H1 (cell line): ENCODE results near the gene GMPR2. TPM values are rescaled to one million over a fixed set of nuclear protein-coding genes. Genes with fewer than 3 reads are reported as not detected.
A peak's percentile ranks its signal among the peaks of the same experiment; 100 is the strongest.

Source experiments
- CTCF ChIA-PET: fragments of 300-600 bp; sonication (Branson Sonifier 250); formaldehyde crosslinking; loops from one replicate; lab custom pipeline; 2021; ENCODE audit not compliant: partially characterized antibody; lab: Charles Lee
- POLR2A ChIA-PET: fragments of 300-600 bp; sonication (Branson Sonifier 250); formaldehyde crosslinking; loops from one replicate; lab custom pipeline; 2021; ENCODE audit warnings: inconsistent platforms; ENCODE audit not compliant: partially characterized antibody; lab: Charles Lee
- DNase-seq, 2 experiments: peaks; one replicate each; pipeline versions ENCODE4 v3.0.0 to v3.0.0-alpha.2; 2010 to 2022; ENCODE audit warnings: low spot score in 2 of 2, low read depth in 1 of 2, mixed read lengths in 1 of 2
- FAIRE-seq: peaks from 2 replicates; lab custom pipeline; 2011; peaks lifted over from hg19 to GRCh38; lab: Jason Lieb, UNC
- H2AFZ ChIP-seq: 2 replicates; pipeline ENCODE4 v1.8.1; 2012; ENCODE audit warnings: low read length, inconsistent platforms
- H2AK5ac ChIP-seq: 2 replicates; pipeline ENCODE4 v1.6.1; 2013; ENCODE audit warnings: low read depth, low read length
- H2BK120ac ChIP-seq: replicated peaks from 2 replicates; pipeline ENCODE3; 2013; ENCODE audit warnings: low read depth, low read length, inconsistent platforms
- H2BK12ac ChIP-seq: 2 replicates; pipeline ENCODE4 v1.6.1; 2013; ENCODE audit warnings: low read depth, low read length
- H2BK15ac ChIP-seq: 2 replicates; pipeline ENCODE4 v1.6.1; 2013; ENCODE audit warnings: low read length
- H2BK20ac ChIP-seq: 2 replicates; pipeline ENCODE4 v1.6.1; 2013; ENCODE audit warnings: low read length
- H2BK5ac ChIP-seq: 2 replicates; pipeline ENCODE4 v1.6.1; 2013; ENCODE audit warnings: low read depth, low read length
- H3K14ac ChIP-seq: 2 replicates; pipeline ENCODE4 v1.6.1; 2013; ENCODE audit warnings: inconsistent platforms; ENCODE audit not compliant: insufficient read length
- H3K18ac ChIP-seq: 2 replicates; pipeline ENCODE4 v1.6.1; 2013; ENCODE audit warnings: low read length; ENCODE audit errors: extremely low read depth
- H3K23ac ChIP-seq: 2 replicates; pipeline ENCODE4 v1.6.1; 2013; ENCODE audit warnings: inconsistent platforms; ENCODE audit not compliant: insufficient read length
- H3K23me2 ChIP-seq: 2 replicates; pipeline ENCODE4 v1.6.1; 2013; ENCODE audit warnings: low read depth, low read length
- H3K27ac ChIP-seq: 2 replicates; pipeline ENCODE4 v1.6.1; 2011; ENCODE audit warnings: low read depth, low read length, inconsistent platforms
- H3K27me3 ChIP-seq, 4 experiments: replicated peaks in 1 of 4; 1 replicate in 1 of 4; 2 replicates in 3 of 4; pipeline versions ENCODE4 v1.6.1 to v1.8.1; 2011 to 2013; ENCODE audit warnings: low read length in 3 of 4, mild to moderate bottlenecking in 3 of 4, inconsistent platforms in 2 of 4, mixed read lengths in 2 of 4, moderate library complexity in 1 of 4; ENCODE audit not compliant: control insufficient read depth in 3 of 4, insufficient read depth in 3 of 4; ENCODE audit errors: extremely low read depth in 1 of 4
- H3K36me3 ChIP-seq, 4 experiments: 2 replicates each; pipeline versions ENCODE4 v1.6.1 to v1.8.1; 2011 to 2013; ENCODE audit warnings: mild to moderate bottlenecking in 4 of 4, low read length in 3 of 4, moderate library complexity in 2 of 4, control low read depth in 1 of 4, inconsistent platforms in 1 of 4; ENCODE audit not compliant: insufficient read depth in 4 of 4, control insufficient read depth in 2 of 4
- H3K4ac ChIP-seq: replicated peaks from 2 replicates; pipeline ENCODE3; 2013; ENCODE audit warnings: low read length, low read depth, mixed read lengths, inconsistent platforms; ENCODE audit not compliant: insufficient read length
- H3K4me1 ChIP-seq, 4 experiments: replicated peaks in 1 of 4; 1 replicate in 1 of 4; 2 replicates in 3 of 4; pipeline versions ENCODE4 v1.6.1 to v1.8.1; 2011 to 2013; ENCODE audit warnings: low read length in 3 of 4, inconsistent platforms in 2 of 4, mixed read lengths in 1 of 4; ENCODE audit not compliant: insufficient read depth in 4 of 4, control insufficient read depth in 3 of 4
- H3K4me2 ChIP-seq, 2 experiments: 2 replicates each; pipeline versions ENCODE4 v1.6.1 to v1.8.1; 2011 to 2013; ENCODE audit warnings: low read depth in 2 of 2, low read length in 2 of 2, control low read depth in 1 of 2, inconsistent platforms in 1 of 2, mild to moderate bottlenecking in 1 of 2; ENCODE audit not compliant: insufficient read depth in 1 of 2
- H3K4me3 ChIP-seq, 4 experiments: fragments of 200-600, 300-600 bp in 1 of 4; sonication (generic), shearing (Covaris generic), sonication (Bioruptor Twin) in 1 of 4; 2 replicates each; pipeline versions ENCODE4 v1.5.1 to v1.8.1; 2011 to 2016; ENCODE audit warnings: low read length in 4 of 4, low read depth in 3 of 4, control low read depth in 2 of 4, inconsistent platforms in 2 of 4, mild to moderate bottlenecking in 2 of 4, mixed read lengths in 1 of 4, moderate library complexity in 1 of 4; ENCODE audit not compliant: insufficient read depth in 2 of 4; ENCODE audit errors: extremely low read depth in 1 of 4
- H3K56ac ChIP-seq: replicated peaks from 2 replicates; pipeline ENCODE3; 2013; ENCODE audit warnings: low read depth, mild to moderate bottlenecking, mixed read lengths, low read length, inconsistent platforms; ENCODE audit not compliant: insufficient read length
- H3K79me1 ChIP-seq: 2 replicates; pipeline ENCODE4 v1.6.1; 2013; ENCODE audit warnings: low read depth, low read length, control low read depth
- H3K79me2 ChIP-seq, 2 experiments: 2 replicates each; pipeline versions ENCODE4 v1.6.1 to v1.8.1; 2012 to 2013; ENCODE audit warnings: low read length in 2 of 2, mild to moderate bottlenecking in 2 of 2, inconsistent platforms in 1 of 2; ENCODE audit not compliant: insufficient read depth in 2 of 2, control insufficient read depth in 1 of 2
- H3K9ac ChIP-seq, 4 experiments: replicated peaks in 1 of 4; 1 replicate in 1 of 4; 2 replicates in 3 of 4; pipeline versions ENCODE4 v1.6.1 to v1.8.1; 2011 to 2013; ENCODE audit warnings: low read depth in 3 of 4, low read length in 3 of 4, control low read depth in 2 of 4, mild to moderate bottlenecking in 2 of 4, moderate library complexity in 2 of 4, inconsistent platforms in 1 of 4; ENCODE audit errors: extremely low read depth in 1 of 4
- H3K9me3 ChIP-seq, 2 experiments: 2 replicates each; pipeline versions ENCODE4 v1.6.1 to v1.8.1; 2012 to 2013; ENCODE audit warnings: mild to moderate bottlenecking in 2 of 2, moderate library complexity in 2 of 2, control low read depth in 1 of 2, inconsistent platforms in 1 of 2, low read depth in 1 of 2, low read length in 1 of 2, mixed read lengths in 1 of 2; ENCODE audit not compliant: insufficient read depth in 2 of 2
- H4K20me1 ChIP-seq, 2 experiments: replicated peaks in 1 of 2; 2 replicates each; pipeline versions ENCODE3 to v1.8.1; 2011 to 2013; ENCODE audit warnings: inconsistent platforms in 2 of 2, low read length in 2 of 2, mild to moderate bottlenecking in 1 of 2; ENCODE audit not compliant: insufficient read depth in 2 of 2, control insufficient read depth in 1 of 2
- H4K5ac ChIP-seq: 2 replicates; pipeline ENCODE4 v1.6.1; 2013; ENCODE audit warnings: low read length, low read depth, mixed read lengths, inconsistent platforms; ENCODE audit not compliant: insufficient read length
- H4K8ac ChIP-seq: 2 replicates; pipeline ENCODE4 v1.8.0; 2013; ENCODE audit warnings: mild to moderate bottlenecking, moderate library complexity, low read length, inconsistent platforms; ENCODE audit not compliant: insufficient read depth; ENCODE audit errors: extremely low read depth
- H4K91ac ChIP-seq: replicated peaks from 2 replicates; pipeline ENCODE3; 2013; ENCODE audit warnings: low read length, mixed read lengths, inconsistent platforms; ENCODE audit not compliant: insufficient read length
- HDAC6 ChIP-seq: IDR thresholded peaks from one replicate; pipeline ENCODE4 v1.7.1; 2012; ENCODE audit warnings: low read depth, mild to moderate bottlenecking, inconsistent platforms, low read length, moderate library complexity
- POU5F1 ChIP-seq: IDR thresholded peaks from 2 replicates; pipeline ENCODE4 v1.6.1; 2011; ENCODE audit warnings: low read depth, mild to moderate bottlenecking, low read length, moderate library complexity
- WGBS, 2 experiments: shearing (Covaris generic) in 1 of 2; methylation state at CpG; one replicate each; pipeline versions ENCODE4 v1.1.6 to v1.1.7; 2013 to 2015; ENCODE audit warnings: low lambda C conversion rate in 2 of 2, mixed read lengths in 2 of 2, inconsistent platforms in 1 of 2, low coverage in 1 of 2, missing lambda C conversion rate in 1 of 2; ENCODE audit not compliant: insufficient replicate concordance in 2 of 2, insufficient coverage in 1 of 2, insufficient read length in 1 of 2; ENCODE audit errors: extremely low coverage in 1 of 2, missing lambda C conversion rate in 1 of 2; 5-methylcytosine and 5-hydroxymethylcytosine counted together
- polyA plus RNA-seq, 7 experiments: library from polyadenylated mRNA; depleted of rRNA in 3 of 7; stranded (reverse) in 5 of 7; unstranded in 2 of 7; fragments of >200 nt in 5 of 7; fragments of 200-250 nt in 2 of 7; gene quantifications; 1 replicate in 5 of 7; 2 replicates in 1 of 7; 4 replicates in 1 of 7; pipeline versions ENCODE4 v1.2.1 to v1.2.3, GENCODE V29; 2011 to 2013; ENCODE audit warnings: missing spikeins in 2 of 7, mixed read lengths in 2 of 7
- total RNA-seq: library from RNA; stranded (reverse); fragmentation: NEBNext Ultra II Directional; extraction: Animal tissue kit (Norgen Biotek cat#: 25700); gene quantifications from 2 replicates; pipeline ENCODE4 v1.2.1, GENCODE V29; 2021

Gene GMPR2
- total and polyA plus RNA-seq, 2 of the 8 experiments (the other 6 are each of a cell fraction or from before 2014, with no cell fraction given): 61.6 to 85.3 TPM

- peaks cover 0 to 2% (median 0%) of the 10 kb centered on the region in 4 experiments; a peak in 1 of 7 replicates for H3K4me1 ChIP-seq
- POLR2A ChIA-PET: interaction anchor here (0.8 to 2.5 kb wide), 8 partner anchors 11 to 161 kb away, joined by 3 to 12 read pairs (median 4); partner anchors contain the start of genes CIDEB and TINF2
- no peak overlapping the region for H4K5ac ChIP-seq
- DNase-seq (no peak), FAIRE-seq (no peak)
- H2BK15ac ChIP-seq: no peak overlapping the region
- no peak overlapping the region for H2BK120ac ChIP-seq
- H2BK5ac ChIP-seq: no peak overlapping the region
- CTCF ChIA-PET: interaction anchor here (0.7 to 6.2 kb wide), 7 partner anchors 8 to 68 kb away, joined by 3 to 30 read pairs (median 9); partner anchors contain the start of gene TINF2
- H4K8ac ChIP-seq: no peak overlapping the region; the same call in 1 of the 2 replicates
- no peak overlapping the region for H2AK5ac ChIP-seq
- H3K18ac ChIP-seq: no peak overlapping the region; the same call in 1 of the 2 replicates
- WGBS, 2 experiments: 95% methylated on average over 5 of the region's 6 CpGs; no CpG with 5 or more reads in 1 of the 2 experiments
- no peaks in the 10 kb centered on the region for H3K79me1 ChIP-seq
- H3K14ac ChIP-seq: no peak overlapping the region
- H3K4ac ChIP-seq: no peak overlapping the region
- H3K4me2 ChIP-seq: no peak overlapping the region
- TF ChIP-seq HDAC6 (no peak), POU5F1 (no peak)
- no peaks in the 10 kb centered on the region for H3K9me3 ChIP-seq
- H4K20me1 ChIP-seq: peaks cover 0 to 2% of the 10 kb centered on the region in 2 experiments
- no peak overlapping the region for H3K9ac ChIP-seq
- no peak overlapping the region for H3K4me3 ChIP-seq
- no peak overlapping the region for H3K23ac ChIP-seq
- H3K27me3 ChIP-seq: no peaks in the 10 kb centered on the region
- H3K23me2 ChIP-seq: 0 out of 2 replicates have a peak, but pooled peaks cover 1% of the 10 kb centered on the region
- no peak overlapping the region for H4K91ac ChIP-seq
- no peak overlapping the region for H2AFZ ChIP-seq
- H2BK20ac ChIP-seq: no peak overlapping the region
- 0 out of 2 replicates have a peak overlapping the region, but pooled peaks have one; percentile 27 for H2BK12ac ChIP-seq
- no peak overlapping the region for H3K27ac ChIP-seq
- H3K56ac ChIP-seq: no peak overlapping the region
- no peaks in the 10 kb centered on the region for H3K79me2 ChIP-seq
- H3K36me3 ChIP-seq: no peaks in the 10 kb centered on the region; a peak in 3 of 8 replicates
These were observed 31.1 kb downstream of the GMPR2 start for GRCh38 chr14:24263848-24264247.
